Lung (tissue), 12 donors: ENCODE data around the gene EIF3L. TPM values are rescaled to one million over a fixed set of nuclear protein-coding genes. Genes with fewer than 3 reads are reported as not detected.

Experiments
- ATAC-seq: fragments of 200-7000 bp; cut with Tn5 transposase; one replicate; pipeline ENCODE4 v1.9.1; 2020; ENCODE audit warnings: moderate number of reproducible peaks; ENCODE audit not compliant: insufficient read depth, low FRiP score
- DNase-seq, 3 donors: peaks; one replicate each; pipeline ENCODE4 v3.0.0-alpha.2; 2013 to 2017
- H3K27ac ChIP-seq, 2 donors: one replicate each; pipeline ENCODE4 v1.5.1; 2013; ENCODE audit warnings: mild to moderate bottlenecking in 2 of 2, moderate library complexity in 2 of 2, control low read depth in 1 of 2, inconsistent platforms in 1 of 2, low read depth in 1 of 2, low read length in 1 of 2
- H3K27me3 ChIP-seq, 3 donors: one replicate each; pipeline ENCODE4 v1.5.1; 2013; ENCODE audit warnings: low read length in 2 of 3; ENCODE audit not compliant: control insufficient read depth in 3 of 3, insufficient read depth in 3 of 3
- H3K36me3 ChIP-seq, 4 donors: one replicate each; pipeline ENCODE4 v1.5.1; 2013; ENCODE audit warnings: low read length in 4 of 4, mild to moderate bottlenecking in 1 of 4, moderate library complexity in 1 of 4; ENCODE audit not compliant: control insufficient read depth in 4 of 4, insufficient read depth in 4 of 4
- H3K4me1 ChIP-seq, 5 donors: one replicate each; pipeline ENCODE4 v1.5.1; 2013; ENCODE audit warnings: low read length in 5 of 5, mild to moderate bottlenecking in 2 of 5, moderate library complexity in 1 of 5; ENCODE audit not compliant: control insufficient read depth in 5 of 5, insufficient read depth in 5 of 5
- H3K4me3 ChIP-seq: one replicate; pipeline ENCODE4 v1.5.1; 2013; ENCODE audit warnings: mild to moderate bottlenecking, control low read depth, moderate library complexity
- H3K9ac ChIP-seq, 2 donors: one replicate each; pipeline ENCODE4 v1.5.1; 2013; ENCODE audit warnings: low read length in 2 of 2, control low read depth in 1 of 2; ENCODE audit not compliant: insufficient read depth in 1 of 2
- H3K9me3 ChIP-seq, 4 donors: one replicate each; pipeline ENCODE4 v1.5.1; 2013; ENCODE audit warnings: low read length in 3 of 4, mild to moderate bottlenecking in 1 of 4, moderate library complexity in 1 of 4; ENCODE audit not compliant: control insufficient read depth in 4 of 4, insufficient read depth in 3 of 4
- CTCF ChIP-seq: IDR thresholded peaks from 2 replicates; pipeline ENCODE4 v1.5.1; 2012; ENCODE audit warnings: mild to moderate bottlenecking; ENCODE audit errors: control extremely low read depth, extremely low read depth
- WGBS, 2 donors: extraction: QIAGEN DNeasy Blood & Tissue Kit; methylation state at CpG; one replicate each; pipeline ENCODE4 v1.1.7; 2013; 5-methylcytosine and 5-hydroxymethylcytosine counted together
- polyA plus RNA-seq, 2 donors: library from polyadenylated mRNA; stranded (reverse); fragments of 200-250 nt; gene quantifications; one replicate each; pipeline ENCODE4 v1.2.1, GENCODE V29; 2013
- total RNA-seq, 2 donors: library from RNA; depleted of rRNA in 1 of 2; stranded (reverse); fragments of >200 nt in 1 of 2; gene quantifications; one replicate each; pipeline ENCODE4 v1.2.1, GENCODE V29; 2014 to 2021
- donor health status: control.
- donor health status: control.
- donor health status: Bipolar disorder and iron deficiency.
- donor health status: healthy.
- donor health status: DM: yes; HTN: yes; CAD: no.

The EIF3L gene
- total and polyA plus RNA-seq, 4 donors: 175 to 420 (median 252) TPM

- no peak for TF ChIP-seq CTCF
- Histone ChIP-seq H3K27me3 (no peaks in the 10 kb centered on the region), H3K36me3 (peaks cover 30 to 58% (median 46%) of the 10 kb centered on the region in 4 donors), H3K4me3 (no peak overlapping the region), H3K9ac (no peak overlapping the region), H3K4me1 (peaks cover 0 to 4% (median 0%) of the 10 kb centered on the region in 5 donors), H3K9me3 (no peaks in the 10 kb centered on the region), H3K27ac (no peak overlapping the region)
- 60 to 75% methylated on average over 7 of the region's 7 CpGs for WGBS, 2 donors
- DNase-seq: no peak
- ATAC-seq: peak; percentile 77
Measured at GRCh38 chr22:37860796-37861421, 11.7 kb downstream of the EIF3L start.

- peaks cover 0 to 4% (median 0%) of the 10 kb centered on the region in 5 donors for H3K4me1 ChIP-seq
- peaks cover 30 to 61% (median 48%) of the 10 kb centered on the region in 4 donors for H3K36me3 ChIP-seq
- H3K27me3 ChIP-seq: no peaks in the 10 kb centered on the region
- no peak for TF ChIP-seq CTCF
- no peak for DNase-seq
- H3K27ac ChIP-seq: peak overlapping the region in 1 of 2 donors; percentile 55
- ATAC-seq: no peak
- no peak overlapping the region for H3K4me3 ChIP-seq
- no peak overlapping the region for H3K9ac ChIP-seq
- no peaks in the 10 kb centered on the region for H3K9me3 ChIP-seq
- WGBS, 2 donors: 85 to 95% methylated on average over 7 of the region's 7 CpGs
Measured at GRCh38 chr22:37862570-37863325, 13.5 kb downstream of the EIF3L start.

GRCh38 chr22:37865510-37865909 is 16.3 kb downstream of the EIF3L start:
- DNase-seq (no peak), ATAC-seq (no peak)
- 92 to 93% methylated on average over 6 of the region's 6 CpGs for WGBS, 2 donors
- Histone ChIP-seq H3K27ac (no peak overlapping the region), H3K9me3 (no peaks in the 10 kb centered on the region), H3K4me3 (no peak overlapping the region), H3K36me3 (peaks cover 39 to 63% (median 49%) of the 10 kb centered on the region in 4 donors), H3K9ac (no peak overlapping the region), H3K4me1 (peaks cover 0 to 4% (median 0%) of the 10 kb centered on the region in 5 donors), H3K27me3 (no peaks in the 10 kb centered on the region)
- no peak for TF ChIP-seq CTCF
